GM21825 (cell line): ENCODE data around the gene RPP21.

Source experiments
- ATAC-seq: cut with Tn5 transposase; IDR thresholded peaks from one replicate; pipeline ENCODE4 v1.9.1; 2021; ENCODE audit warnings: mild to moderate bottlenecking, moderate library complexity; ENCODE audit not compliant: unreplicated experiment

RPP21 gene

DNA sequence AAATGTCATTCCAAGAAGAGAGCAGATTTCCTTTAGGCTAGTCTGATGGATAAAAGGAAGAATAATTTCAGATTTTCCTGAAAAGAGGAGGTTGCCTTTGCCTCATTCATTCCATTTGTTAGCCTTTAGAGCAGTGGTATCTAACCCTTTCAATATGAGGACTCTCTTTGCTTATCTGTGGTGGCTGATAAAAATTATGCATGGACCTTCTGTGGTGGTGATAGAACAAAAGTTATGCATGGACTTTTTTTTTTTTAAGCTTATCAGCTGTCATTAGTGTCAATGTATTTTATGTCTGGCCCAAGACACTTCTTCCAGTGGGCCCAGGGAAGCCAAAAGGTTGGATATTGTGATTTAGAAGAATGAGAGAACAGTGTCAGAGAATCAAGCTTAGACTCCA is 16.6 kb upstream of the RPP21 start:
- ATAC-seq = no peak

DNA sequence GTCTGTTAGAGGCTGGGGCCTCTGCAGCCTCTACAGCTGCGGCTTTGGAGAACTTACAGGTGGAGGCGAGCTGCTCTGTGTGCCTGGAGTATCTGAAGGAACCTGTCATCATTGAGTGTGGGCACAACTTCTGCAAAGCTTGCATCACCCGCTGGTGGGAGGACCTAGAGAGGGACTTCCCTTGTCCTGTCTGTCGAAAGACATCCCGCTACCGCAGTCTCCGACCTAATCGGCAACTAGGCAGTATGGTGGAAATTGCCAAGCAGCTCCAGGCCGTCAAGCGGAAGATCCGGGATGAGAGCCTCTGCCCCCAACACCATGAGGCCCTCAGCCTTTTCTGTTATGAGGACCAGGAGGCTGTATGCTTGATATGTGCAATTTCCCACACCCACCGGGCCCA is 15.6 kb upstream of the RPP21 start:
- ATAC-seq = no peak

- ATAC-seq = no peak
Measured at GRCh38 chr6:30331981-30332380, 13.0 kb upstream of the RPP21 start.

DNA sequence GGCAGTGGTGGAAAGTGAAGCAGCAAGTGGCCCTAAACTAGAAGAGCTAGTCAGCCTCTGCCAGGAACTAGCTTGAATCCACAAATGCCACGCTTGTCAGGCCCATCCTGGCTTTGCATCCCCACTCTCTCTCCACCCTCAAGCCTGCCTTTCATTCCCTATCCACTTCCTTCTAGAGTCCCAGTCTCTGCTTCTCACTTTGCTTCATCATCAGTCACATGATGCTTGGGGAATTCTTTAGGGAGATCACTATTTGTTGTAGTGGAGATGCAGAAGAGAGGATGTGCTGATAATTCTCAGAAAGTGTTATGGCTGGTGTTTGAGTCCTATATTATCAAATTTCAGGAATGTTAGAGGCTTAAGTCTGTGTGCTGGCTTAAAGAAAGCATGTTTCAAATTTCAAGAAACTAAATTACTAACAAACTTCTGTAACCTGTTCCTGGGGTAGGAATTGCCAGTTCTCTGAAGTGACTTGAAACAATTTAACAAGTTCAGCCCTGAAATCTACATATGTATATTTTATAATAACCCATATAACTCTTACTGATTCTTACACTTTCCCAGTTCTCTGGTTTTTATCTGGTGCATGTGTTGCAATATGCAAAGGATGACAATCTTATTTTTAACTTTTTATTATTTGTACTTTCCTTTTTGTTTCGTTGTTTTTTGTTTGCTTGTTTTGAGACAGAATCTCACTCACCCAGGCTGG is 10.7 kb upstream of the RPP21 start:
- ATAC-seq = no peak

GRCh38 chr6:30340589-30341054 is 4.3 kb upstream of the RPP21 start:
- no peak for ATAC-seq

DNA sequence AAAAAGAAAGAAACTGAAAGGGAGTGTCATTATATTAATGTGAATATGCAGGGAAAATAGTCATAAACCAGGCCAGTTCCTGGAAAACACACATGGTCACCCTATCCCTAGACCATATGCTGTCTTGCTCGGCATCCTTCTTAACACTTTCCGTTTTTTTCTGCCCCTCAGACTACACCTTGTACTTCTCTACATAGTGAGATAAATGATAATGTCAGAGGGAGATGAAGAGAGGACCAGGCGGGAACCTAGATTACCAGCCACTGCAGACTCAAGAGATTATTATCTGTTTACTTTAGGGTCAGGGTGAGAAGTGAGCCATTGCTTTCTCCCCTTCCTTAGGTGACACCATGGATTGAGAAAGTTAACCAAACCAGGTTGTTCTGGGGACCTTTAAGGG is 3.7 kb upstream of the RPP21 start:
- no peak for ATAC-seq

DNA sequence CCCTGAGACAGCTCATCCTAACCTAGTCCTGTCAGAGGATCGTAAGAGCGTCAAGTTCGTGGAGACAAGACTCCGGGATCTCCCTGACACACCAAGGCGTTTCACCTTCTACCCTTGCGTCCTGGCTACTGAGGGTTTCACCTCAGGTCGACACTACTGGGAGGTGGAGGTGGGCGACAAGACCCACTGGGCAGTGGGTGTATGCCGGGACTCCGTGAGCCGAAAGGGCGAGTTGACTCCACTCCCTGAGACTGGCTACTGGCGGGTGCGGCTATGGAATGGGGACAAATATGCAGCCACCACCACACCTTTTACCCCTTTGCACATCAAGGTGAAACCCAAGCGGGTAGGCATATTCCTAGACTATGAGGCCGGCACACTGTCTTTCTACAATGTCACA is 3.2 kb upstream of the RPP21 start:
- ATAC-seq = no peak

DNA sequence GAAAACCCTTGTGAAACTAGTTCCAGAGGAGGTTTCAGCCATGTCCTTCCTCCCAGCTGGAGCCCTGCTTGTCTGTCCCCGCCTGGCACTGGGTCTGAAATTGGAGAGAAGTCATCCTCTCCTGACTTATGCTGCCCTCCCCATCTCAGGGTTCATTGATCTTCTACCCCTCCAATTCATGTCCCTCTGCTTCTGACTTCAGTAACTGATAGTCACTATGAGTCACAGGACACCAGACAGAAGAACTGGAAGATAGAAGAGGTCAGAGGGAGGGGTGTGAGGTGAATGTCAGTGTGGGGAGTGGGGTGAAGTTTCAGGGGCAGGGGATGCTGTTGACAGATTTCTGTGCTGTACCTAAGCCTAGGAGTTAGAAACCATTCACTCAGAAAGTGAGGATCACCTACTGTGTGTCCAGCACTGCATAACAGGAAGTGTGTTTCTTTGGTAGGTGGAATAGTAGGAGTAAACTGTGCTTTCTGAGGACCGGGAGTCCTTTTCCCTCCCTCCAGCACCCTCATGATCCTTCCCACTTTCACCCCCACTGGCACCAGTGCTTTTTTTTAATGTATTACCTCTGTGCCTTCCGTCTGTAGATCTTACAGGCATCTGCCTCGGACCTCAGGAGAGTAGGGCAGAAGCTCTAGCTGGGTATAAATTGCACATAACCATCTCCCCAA is 627 bp upstream of the RPP21 start:
- no peak for ATAC-seq

DNA sequence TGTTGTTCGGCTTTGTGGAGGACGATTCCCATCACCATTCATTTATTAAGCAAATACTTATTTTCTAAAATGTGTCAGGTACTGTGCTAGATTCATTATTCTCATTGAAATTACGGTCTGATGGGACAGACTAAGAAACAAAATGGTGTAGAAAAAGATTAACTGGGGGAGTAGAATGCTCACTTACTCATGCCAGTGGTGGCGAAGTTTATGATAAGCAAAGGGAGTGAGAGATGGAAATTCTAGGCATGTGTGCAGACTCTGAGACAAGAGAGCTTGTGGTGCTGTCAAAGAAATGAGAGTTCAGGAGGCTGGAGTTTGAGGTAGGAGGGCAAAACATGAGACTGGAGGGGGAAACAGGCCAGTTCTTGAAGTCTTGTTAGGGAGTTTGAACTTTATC is 896 bp downstream of the RPP21 start:
- ATAC-seq = no peak

DNA sequence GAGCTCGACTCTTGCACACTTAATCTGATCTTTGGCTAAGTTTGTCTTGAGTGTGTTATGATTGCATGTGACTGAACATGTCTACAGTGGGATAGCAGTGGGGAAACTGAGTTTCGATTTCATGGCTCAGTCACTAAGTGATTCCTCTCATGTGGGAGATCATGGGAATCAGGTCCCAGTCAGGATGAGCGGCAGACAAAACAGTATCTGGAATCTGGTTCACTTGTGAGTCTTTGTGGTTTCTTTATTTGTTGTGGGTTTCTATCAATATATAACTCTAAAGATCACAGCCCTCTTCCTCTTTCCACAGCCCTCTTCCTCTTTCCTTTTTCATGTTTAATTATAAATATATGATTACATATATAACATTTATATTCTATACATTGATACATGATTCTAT is 4.0 kb downstream of the RPP21 start:
- no peak for ATAC-seq

DNA sequence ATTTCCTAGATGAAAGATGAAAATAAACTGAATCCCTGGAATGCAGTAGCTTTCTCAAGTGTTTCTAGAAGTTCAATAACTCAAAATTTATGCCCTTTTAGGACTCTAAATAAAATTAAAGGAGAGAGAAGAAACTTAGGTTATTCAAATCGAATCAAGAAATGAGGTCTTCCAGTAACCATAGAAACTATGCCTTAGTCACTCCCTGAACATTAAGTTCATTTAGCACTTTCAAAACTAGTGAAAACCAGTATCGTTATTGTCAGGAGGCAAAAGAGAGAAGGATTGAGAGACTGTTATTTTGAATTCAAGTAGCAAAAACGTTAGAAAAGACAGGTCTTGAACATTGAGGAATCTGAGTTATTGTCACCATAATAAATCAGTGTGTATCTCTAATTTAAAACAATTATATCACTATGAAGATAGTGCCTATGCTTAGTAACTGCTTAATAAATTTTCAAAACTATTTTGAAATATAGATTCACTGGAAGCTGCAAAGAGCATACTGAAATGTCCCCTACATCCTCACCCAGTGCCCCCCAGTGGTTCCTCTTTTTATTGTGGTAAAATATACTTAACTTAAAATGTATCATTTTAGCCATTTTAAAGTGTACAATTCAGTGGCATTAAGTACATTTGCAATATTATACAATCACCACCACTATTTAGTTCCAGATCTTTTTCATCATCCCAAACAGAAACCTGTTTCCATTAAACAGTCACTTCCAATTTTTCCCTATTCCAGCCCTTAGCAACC is 4.6 kb downstream of the RPP21 start:
- ATAC-seq = no peak

GRCh38 chr6:30350524-30350923 is 5.6 kb downstream of the RPP21 start:
- ATAC-seq = no peak

DNA sequence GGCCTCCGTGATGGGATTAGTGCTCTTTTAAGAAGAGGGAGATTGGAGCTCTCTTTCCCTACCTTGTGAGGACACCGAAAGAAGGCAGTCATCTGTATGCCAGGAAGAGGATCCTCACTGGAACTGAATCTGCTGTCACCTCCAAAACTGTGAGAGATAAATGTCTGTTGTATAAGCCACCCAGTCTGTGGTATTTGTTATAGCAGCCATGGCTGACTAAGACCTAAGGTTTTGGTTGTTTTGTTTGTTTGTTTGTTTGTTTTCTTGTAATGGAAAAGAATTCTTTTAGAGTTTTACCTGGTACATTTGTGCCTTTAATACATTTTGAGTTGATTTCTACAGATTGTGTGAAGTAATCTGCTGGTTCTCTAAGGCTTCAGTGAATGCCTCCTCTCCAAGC is 7.6 kb downstream of the RPP21 start:
- ATAC-seq = no peak

DNA sequence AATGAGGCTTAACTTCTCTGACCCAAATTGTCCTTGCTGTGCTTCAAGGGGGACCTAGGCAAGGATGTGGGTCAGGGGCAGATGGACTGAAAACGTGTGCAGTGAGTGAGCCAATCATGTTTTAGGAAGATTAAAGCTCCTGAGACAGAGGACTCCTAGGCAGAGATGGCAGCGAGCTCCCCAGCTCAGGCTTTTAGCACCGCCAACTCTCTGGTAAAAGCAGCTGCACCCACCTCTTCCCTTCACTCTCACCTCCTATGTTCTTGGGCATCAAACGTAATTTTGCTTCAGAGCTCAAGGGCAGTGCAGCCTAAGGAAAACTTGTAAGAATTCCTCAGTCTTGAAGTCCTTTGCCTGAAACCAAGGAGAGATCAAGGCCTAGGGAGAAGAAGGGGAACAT is 10.3 kb downstream of the RPP21 start:
- no peak for ATAC-seq

- ATAC-seq = no peak
Measured at GRCh38 chr6:30356536-30356935, 11.6 kb downstream of the RPP21 start.

DNA sequence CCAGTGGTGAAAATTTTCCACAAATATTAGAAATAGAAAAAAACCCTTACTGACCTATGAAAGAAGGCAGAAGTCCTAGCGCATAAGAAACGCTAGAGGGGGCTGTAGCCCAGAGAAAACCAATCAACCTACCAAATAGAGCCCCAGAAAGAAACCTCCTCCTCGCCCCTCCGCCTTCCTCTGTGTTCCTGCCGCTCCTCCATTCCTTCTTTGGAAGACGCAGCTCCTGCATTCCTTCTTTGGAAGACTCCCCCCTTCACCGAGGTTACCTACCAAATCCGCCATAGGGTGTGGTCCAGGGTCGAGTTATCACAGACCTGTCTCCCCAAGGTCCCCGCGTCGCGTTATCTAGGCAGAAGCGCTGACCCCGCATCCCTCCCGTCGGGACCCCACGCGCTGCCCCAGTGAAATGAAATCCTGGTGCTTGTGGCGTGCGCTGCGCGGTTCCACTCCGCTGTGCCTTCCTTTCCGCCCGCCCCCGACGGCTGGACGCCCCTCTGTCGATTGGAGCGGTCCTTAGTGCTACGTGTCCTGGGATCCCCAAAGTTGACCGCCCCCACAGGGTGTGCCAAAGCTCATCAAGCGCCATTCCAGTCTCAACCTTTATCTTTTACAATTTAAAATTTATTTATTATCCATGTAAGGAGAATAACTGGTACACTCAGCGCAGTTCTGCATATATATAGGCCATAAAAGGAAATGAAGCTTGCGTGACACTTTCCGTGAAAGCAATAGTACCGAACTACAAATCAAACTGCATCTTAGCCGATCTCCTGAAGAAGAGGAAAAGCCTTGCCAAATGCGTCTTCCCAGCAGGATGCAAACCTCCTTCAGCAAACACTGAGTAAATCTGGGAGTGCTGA is 13.0 kb downstream of the RPP21 start:
- ATAC-seq = no peak

- ATAC-seq = no peak
Measured at GRCh38 chr6:30359276-30359675, 14.3 kb downstream of the RPP21 start.

DNA sequence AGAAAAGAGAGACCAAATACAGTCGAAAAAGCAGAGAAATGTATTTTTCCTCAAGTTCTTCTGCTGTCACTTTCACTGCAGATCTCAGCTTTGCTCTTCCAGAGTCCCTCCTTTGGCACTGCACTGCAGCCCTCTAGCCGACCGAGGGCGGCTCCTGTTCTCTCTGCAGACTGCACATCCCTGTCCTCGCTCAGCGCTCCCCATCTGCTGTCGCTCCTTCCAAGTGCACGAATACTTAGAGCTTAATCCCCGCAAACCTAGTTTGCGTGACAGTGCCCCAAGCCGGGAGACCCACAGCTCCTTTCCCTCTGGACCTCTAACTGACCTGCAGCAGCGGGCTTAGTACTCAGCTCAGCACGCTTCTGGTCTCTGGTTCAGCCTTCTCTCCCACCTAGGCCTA is 15.2 kb downstream of the RPP21 start:
- ATAC-seq = no peak

GRCh38 chr6:30361661-30362060 is 16.7 kb downstream of the RPP21 start:
- no peak for ATAC-seq

- no peak for ATAC-seq
Measured at GRCh38 chr6:30363459-30363858, 18.5 kb downstream of the RPP21 start.

GRCh38 chr6:30364591-30364990 is 19.6 kb downstream of the RPP21 start:
- ATAC-seq = no peak
